ENCODE results near the gene GSX2. TPM values are rescaled to one million over a fixed set of nuclear protein-coding genes. Genes with fewer than 3 reads are reported as not detected.

The GSX2 gene
- total and polyA plus RNA-seq, 2 of the 8 experiments (the other 6 are each of a cell fraction or from before 2014, with no cell fraction given) = not detected

GRCh38 chr4:54085284-54085683 lies 14.7 kb upstream of the GSX2 start:
- Histone ChIP-seq H2BK20ac (ENCODE audit: low read length) (no peak overlapping the region), H3K23me2 (ENCODE audit: low read depth, low read length) (no peaks in the 10 kb centered on the region), H2BK15ac (ENCODE audit: low read length) (no peak overlapping the region), H3K4ac (replicated peaks; ENCODE audit: insufficient read length, low read depth, low read length) (no peak overlapping the region), H3K27me3 (replicated peaks in 1 of 4; ENCODE audit: control insufficient read depth in 3 of 4, extremely low read depth in 1 of 4, insufficient read depth in 3 of 4, low read length in 3 of 4) (peaks cover 3 to 7% (median 4%) of the 10 kb centered on the region in 4 experiments; a peak in 6 of 7 replicates), H3K4me2 (ENCODE audit: insufficient read depth in 1 of 2, low read depth in 2 of 2, low read length in 2 of 2) (no peak overlapping the region), H3K18ac (ENCODE audit: extremely low read depth, low read length) (no peak overlapping the region), H4K5ac (ENCODE audit: insufficient read length, low read depth, low read length) (no peak overlapping the region), H3K27ac (ENCODE audit: low read depth, low read length) (no peak overlapping the region), H3K4me1 (replicated peaks in 1 of 4; ENCODE audit: control insufficient read depth in 3 of 4, insufficient read depth in 4 of 4, low read length in 3 of 4) (no peaks in the 10 kb centered on the region), H3K4me3 (ENCODE audit: extremely low read depth in 1 of 4, insufficient read depth in 2 of 4, low read depth in 3 of 4, low read length in 4 of 4) (no peak overlapping the region), H4K20me1 (replicated peaks in 1 of 2; ENCODE audit: control insufficient read depth in 1 of 2, insufficient read depth in 2 of 2, low read length in 2 of 2) (no peaks in the 10 kb centered on the region), H3K23ac (ENCODE audit: insufficient read length) (no peak overlapping the region), H2BK5ac (ENCODE audit: low read depth, low read length) (no peak overlapping the region), H2BK120ac (replicated peaks; ENCODE audit: low read depth, low read length) (no peak overlapping the region), H3K79me2 (ENCODE audit: control insufficient read depth in 1 of 2, insufficient read depth in 2 of 2, low read length in 2 of 2) (no peaks in the 10 kb centered on the region), H3K79me1 (ENCODE audit: low read depth, low read length) (no peaks in the 10 kb centered on the region), H2BK12ac (ENCODE audit: low read depth, low read length) (no peak overlapping the region), H2AK5ac (ENCODE audit: low read depth, low read length) (no peak overlapping the region), H2AFZ (ENCODE audit: low read length) (no peak overlapping the region), H3K9me3 (ENCODE audit: insufficient read depth in 2 of 2, low read depth in 1 of 2, low read length in 1 of 2) (no peaks in the 10 kb centered on the region), H3K9ac (replicated peaks in 1 of 4; ENCODE audit: extremely low read depth in 1 of 4, low read depth in 3 of 4, low read length in 3 of 4) (no peak overlapping the region), H4K8ac (ENCODE audit: extremely low read depth, insufficient read depth, low read length) (no peak overlapping the region), H3K14ac (ENCODE audit: insufficient read length) (no peak overlapping the region), H3K56ac (replicated peaks; ENCODE audit: insufficient read length, low read depth, low read length) (no peak overlapping the region), H4K91ac (replicated peaks; ENCODE audit: insufficient read length, low read length) (no peak overlapping the region), H3K36me3 (ENCODE audit: control insufficient read depth in 2 of 4, insufficient read depth in 4 of 4, low read length in 3 of 4) (no peaks in the 10 kb centered on the region)
- POLR2A ChIA-PET (ENCODE audit: partially characterized antibody) = interaction anchor here (0.7 to 1.1 kb wide), 2 partner anchors 9 to 18 kb away, joined by 3 to 4 read pairs; no protein-coding TSS in a partner anchor
- WGBS, 2 experiments (ENCODE audit: extremely low coverage in 1 of 2, insufficient coverage in 1 of 2, insufficient read length in 1 of 2, insufficient replicate concordance in 2 of 2, low coverage in 1 of 2, low lambda C conversion rate in 2 of 2, missing lambda C conversion rate in 1 of 2) = 83% methylated on average over 3 of the region's 3 CpGs; no CpG with 5 or more reads in 1 of the 2 experiments
- DNase-seq (ENCODE audit: low read depth in 1 of 2, low spot score in 2 of 2) = no peak
- no peak for FAIRE-seq
- CTCF ChIA-PET (ENCODE audit: partially characterized antibody) = interaction anchor here (0.6 to 2.7 kb wide), 11 partner anchors 9 to 155 kb away, joined by 3 to 12 read pairs (median 3); partner anchors contain the start of gene GSX2
- TF ChIP-seq BRCA1 (IDR thresholded peaks at IDR 0.05; ENCODE audit: low read depth, low read length) (no peak), EZH2 (IDR thresholded peaks at IDR 0.05; ENCODE audit: low read depth, low read length, severe bottlenecking) (no peak), SIN3A (conservative IDR thresholded peaks at IDR 0.05 in 1 of 2, IDR thresholded peaks at IDR 0.05 in 1 of 2; ENCODE audit: low read depth in 1 of 2, low read length in 2 of 2) (no peak), TAF7 (optimal IDR thresholded peaks at IDR 0.05; ENCODE audit: borderline replicate concordance, low read depth, low read length) (no peak), CEBPB (IDR thresholded peaks at IDR 0.05; ENCODE audit: low read depth, low read length) (no peak), RXRA (IDR thresholded peaks at IDR 0.05; ENCODE audit: insufficient read depth, low read depth, low read length) (no peak), CTCF (IDR thresholded peaks at IDR 0.05; ENCODE audit: control extremely low read depth in 1 of 3, insufficient read depth in 1 of 3, low read depth in 1 of 3, low read length in 3 of 3) (no peak), SP4 (IDR thresholded peaks at IDR 0.05; ENCODE audit: low read length) (no peak), TCF12 (IDR thresholded peaks at IDR 0.05; ENCODE audit: low read depth, low read length) (no peak), ASH2L (IDR thresholded peaks at IDR 0.05; ENCODE audit: low read length) (no peak), RNF2 (IDR thresholded peaks at IDR 0.05; ENCODE audit: borderline replicate concordance, low read depth, low read length, missing control alignments, poor library complexity, severe bottlenecking) (no peak)

Measured in H1 (cell line).